ENCODE results near the gene ELMO1. TPM values are rescaled to one million over a fixed set of nuclear protein-coding genes. Genes with fewer than 3 reads are reported as not detected.

ELMO1 gene
- total RNA-seq, 2 donors from 2014 or later, result 66.0 to 72.2 TPM

DNA sequence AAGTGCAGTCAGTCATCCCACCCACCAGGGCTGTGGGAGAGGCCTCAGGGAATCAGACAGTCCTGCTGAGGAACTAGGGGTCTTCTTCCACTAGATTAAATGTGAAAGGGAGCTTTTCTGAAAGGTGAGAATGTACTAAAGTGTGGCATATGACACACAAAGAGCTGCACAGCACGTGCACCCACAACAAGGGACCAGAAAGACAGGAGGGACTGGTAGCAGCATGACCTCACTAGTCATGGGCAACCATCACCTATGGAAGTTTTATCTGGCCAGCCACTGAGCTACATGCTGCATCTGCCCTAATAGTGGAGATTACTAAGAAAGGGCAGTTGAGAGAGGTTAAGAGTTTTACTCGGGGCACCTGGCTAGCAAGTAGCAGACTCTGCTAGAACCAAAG is 519.9 kb downstream of the ELMO1 start:
- TF ChIP-seq, protein P1, sequence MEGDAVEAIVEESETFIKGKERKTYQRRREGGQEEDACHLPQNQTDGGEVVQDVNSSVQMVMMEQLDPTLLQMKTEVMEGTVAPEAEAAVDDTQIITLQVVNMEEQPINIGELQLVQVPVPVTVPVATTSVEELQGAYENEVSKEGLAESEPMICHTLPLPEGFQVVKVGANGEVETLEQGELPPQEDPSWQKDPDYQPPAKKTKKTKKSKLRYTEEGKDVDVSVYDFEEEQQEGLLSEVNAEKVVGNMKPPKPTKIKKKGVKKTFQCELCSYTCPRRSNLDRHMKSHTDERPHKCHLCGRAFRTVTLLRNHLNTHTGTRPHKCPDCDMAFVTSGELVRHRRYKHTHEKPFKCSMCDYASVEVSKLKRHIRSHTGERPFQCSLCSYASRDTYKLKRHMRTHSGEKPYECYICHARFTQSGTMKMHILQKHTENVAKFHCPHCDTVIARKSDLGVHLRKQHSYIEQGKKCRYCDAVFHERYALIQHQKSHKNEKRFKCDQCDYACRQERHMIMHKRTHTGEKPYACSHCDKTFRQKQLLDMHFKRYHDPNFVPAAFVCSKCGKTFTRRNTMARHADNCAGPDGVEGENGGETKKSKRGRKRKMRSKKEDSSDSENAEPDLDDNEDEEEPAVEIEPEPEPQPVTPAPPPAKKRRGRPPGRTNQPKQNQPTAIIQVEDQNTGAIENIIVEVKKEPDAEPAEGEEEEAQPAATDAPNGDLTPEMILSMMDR (IDR thresholded peaks at IDR 0.05), result no peak
- H3K36me3 ChIP-seq, result no peaks in the 10 kb centered on the region
- peaks cover 0 to 19% of the 10 kb centered on the region in 2 donors for H3K4me1 ChIP-seq (ENCODE audit: control insufficient read depth in 1 of 2, low read depth in 2 of 2)
- DNase-seq (ENCODE audit: low spot score) (no peak), ATAC-seq (ENCODE audit: insufficient number of reproducible peaks, low FRiP score, low read depth) (no peak)
- no peak overlapping the region for H3K27ac ChIP-seq
- H3K4me3 ChIP-seq, result no peak overlapping the region
- H3K27me3 ChIP-seq (replicated peaks; ENCODE audit: insufficient read depth), result no peaks in the 10 kb centered on the region
- H3K9me3 ChIP-seq, result no peaks in the 10 kb centered on the region

DNA sequence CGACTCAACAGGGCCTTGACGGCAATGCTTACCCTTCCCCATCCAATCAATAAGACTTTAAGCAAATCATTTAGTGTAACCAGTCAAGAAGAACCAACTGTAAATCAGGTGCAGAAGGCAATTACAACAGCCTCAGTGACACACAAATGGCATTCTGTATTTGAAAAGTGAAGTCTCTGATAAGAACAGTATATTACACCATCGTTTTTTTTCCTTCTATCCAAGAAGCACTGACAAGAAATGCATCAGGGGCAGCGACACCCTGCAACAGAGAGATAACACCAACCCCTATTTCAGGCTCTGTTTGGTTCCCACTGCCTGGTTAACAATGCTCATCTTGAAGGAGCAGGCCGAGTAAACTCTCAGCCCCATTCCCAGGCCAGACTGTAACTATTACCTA is 520.4 kb downstream of the ELMO1 start:
- Histone ChIP-seq H3K27me3 (replicated peaks; ENCODE audit: insufficient read depth) (no peaks in the 10 kb centered on the region), H3K4me1 (ENCODE audit: control insufficient read depth in 1 of 2, low read depth in 2 of 2) (peaks cover 0 to 21% of the 10 kb centered on the region in 2 donors), H3K9me3 (no peaks in the 10 kb centered on the region), H3K27ac (no peak overlapping the region), H3K36me3 (no peaks in the 10 kb centered on the region), H3K4me3 (no peak overlapping the region)
- TF ChIP-seq, protein P1 (IDR thresholded peaks at IDR 0.05), result no peak
- no peak for ATAC-seq (ENCODE audit: insufficient number of reproducible peaks, low FRiP score, low read depth)
- DNase-seq (ENCODE audit: low spot score), result no peak

DNA sequence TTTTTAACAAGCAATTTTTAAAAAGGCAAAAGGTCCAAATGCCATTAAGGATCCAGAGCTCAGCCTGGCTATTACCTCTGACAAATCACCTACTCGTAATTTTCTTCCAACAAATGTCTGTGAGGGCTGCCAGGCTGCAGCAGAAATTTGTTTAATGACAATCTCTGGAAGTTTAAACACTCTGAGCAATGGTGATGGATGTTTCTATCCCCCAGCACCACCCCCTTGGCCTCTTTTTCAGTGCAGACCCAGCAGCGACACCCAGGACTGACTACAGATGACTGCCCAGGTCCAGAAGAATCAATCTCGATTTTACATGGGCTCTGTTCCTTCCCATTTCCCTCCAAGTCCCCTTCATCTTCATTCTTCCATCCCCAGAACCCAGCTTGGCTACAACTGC is 523.0 kb downstream of the ELMO1 start:
- Histone ChIP-seq H3K27ac (no peak overlapping the region), H3K9me3 (no peaks in the 10 kb centered on the region), H3K27me3 (replicated peaks; ENCODE audit: insufficient read depth) (no peaks in the 10 kb centered on the region), H3K4me3 (no peak overlapping the region), H3K36me3 (no peaks in the 10 kb centered on the region), H3K4me1 (ENCODE audit: control insufficient read depth in 1 of 2, low read depth in 2 of 2) (peaks cover 0 to 21% of the 10 kb centered on the region in 2 donors)
- no peak for ATAC-seq (ENCODE audit: insufficient number of reproducible peaks, low FRiP score, low read depth)
- no peak for DNase-seq (ENCODE audit: low spot score)
- TF ChIP-seq, protein P1 (IDR thresholded peaks at IDR 0.05), result no peak

DNA sequence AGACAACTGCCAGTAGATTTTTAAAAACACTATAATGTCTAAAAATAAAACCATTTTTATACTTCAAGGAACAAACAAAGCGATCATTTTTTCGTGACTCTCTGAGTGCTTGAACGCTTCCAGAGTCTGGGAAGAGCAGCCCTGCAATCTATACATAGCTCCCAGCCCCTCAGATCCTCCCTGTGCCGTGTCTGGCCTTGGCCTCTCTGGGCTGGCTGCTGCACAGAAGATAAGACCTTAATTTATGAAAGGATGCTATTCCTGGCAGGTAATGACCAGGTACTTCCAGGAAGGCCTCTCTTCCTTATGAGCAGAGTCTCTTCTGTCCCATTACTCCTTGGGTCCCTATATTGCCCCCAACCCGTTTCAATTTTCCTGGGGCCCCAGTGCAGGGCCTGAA is 523.5 kb downstream of the ELMO1 start:
- no peaks in the 10 kb centered on the region for H3K27me3 ChIP-seq (replicated peaks; ENCODE audit: insufficient read depth)
- TF ChIP-seq, protein P1 (IDR thresholded peaks at IDR 0.05), result no peak
- H3K4me3 ChIP-seq, result no peak overlapping the region
- ATAC-seq (ENCODE audit: insufficient number of reproducible peaks, low FRiP score, low read depth), result no peak
- H3K36me3 ChIP-seq, result no peaks in the 10 kb centered on the region
- no peaks in the 10 kb centered on the region for H3K9me3 ChIP-seq
- no peak for DNase-seq (ENCODE audit: low spot score)
- H3K27ac ChIP-seq, result no peak overlapping the region
- H3K4me1 ChIP-seq (ENCODE audit: control insufficient read depth in 1 of 2, low read depth in 2 of 2), result peaks cover 0 to 21% of the 10 kb centered on the region in 2 donors

DNA sequence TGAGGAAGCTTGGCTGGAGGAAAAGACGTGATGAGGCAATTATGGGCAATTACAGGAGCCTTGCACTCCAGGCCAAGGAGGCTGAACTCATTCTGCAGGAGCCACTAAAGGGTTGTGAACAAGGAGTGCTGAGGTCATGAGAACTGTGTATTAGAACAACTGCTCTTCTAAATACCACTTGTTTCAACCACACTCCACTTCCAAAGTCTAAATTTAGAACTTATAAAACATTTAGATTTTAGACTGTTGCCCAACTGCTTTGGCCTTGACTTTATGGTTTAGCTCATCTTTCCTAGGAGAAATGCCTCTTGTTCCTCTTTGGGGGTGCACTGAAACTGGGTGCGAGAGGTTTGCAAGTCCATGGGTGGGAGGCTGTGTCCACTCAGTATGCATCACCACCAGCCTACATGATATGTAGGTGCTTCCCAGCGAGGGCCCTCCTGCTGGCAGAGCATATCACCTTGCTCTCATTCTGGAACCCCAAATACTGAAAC is 524.7 kb downstream of the ELMO1 start:
- Histone ChIP-seq H3K27me3 (replicated peaks; ENCODE audit: insufficient read depth) (no peaks in the 10 kb centered on the region), H3K9me3 (no peaks in the 10 kb centered on the region), H3K4me1 (ENCODE audit: control insufficient read depth in 1 of 2, low read depth in 2 of 2) (peaks cover 0 to 21% of the 10 kb centered on the region in 2 donors), H3K27ac (no peak overlapping the region), H3K36me3 (no peaks in the 10 kb centered on the region), H3K4me3 (no peak overlapping the region)
- TF ChIP-seq, protein P1 (IDR thresholded peaks at IDR 0.05), result no peak
- DNase-seq (ENCODE audit: low spot score) (no peak), ATAC-seq (ENCODE audit: insufficient number of reproducible peaks, low FRiP score, low read depth) (no peak)

Data from thoracic aorta (tissue), 2 donors.